Activated CD4-positive, alpha-beta T cell treated with anti-CD3 and anti-CD28 coated beads, Interleukin-10, Interleukin-2, amounts not matched to agents 100 ng/mL and 50 ng/mL, durations not matched to agents 16 hours and 8 hours (primary cell): ENCODE results near the gene SLC38A10.
"Not testable (repeated sequence)": the region's sequence is repeated elsewhere in the genome, so short reads cannot be mapped to it uniquely, and the experiment has no call there.

Experiments used
- DNase-seq: peaks from one replicate; pipeline ENCODE4 v3.0.0-alpha.2; 2020

Gene SLC38A10

GRCh38 chr17:81238815-81239713, 56.0 kb downstream of the SLC38A10 start, which contains the start of the genes NDUFAF8 and TEPSIN:
NDUFAF8 (plus strand) TSS chr17:81239318; CDS start chr17:81239364, 46 bp downstream.
TEPSIN (minus strand) TSS chr17:81239055; CDS start chr17:81239033, 22 bp downstream.
- peak; percentile 99 for DNase-seq

DNA sequence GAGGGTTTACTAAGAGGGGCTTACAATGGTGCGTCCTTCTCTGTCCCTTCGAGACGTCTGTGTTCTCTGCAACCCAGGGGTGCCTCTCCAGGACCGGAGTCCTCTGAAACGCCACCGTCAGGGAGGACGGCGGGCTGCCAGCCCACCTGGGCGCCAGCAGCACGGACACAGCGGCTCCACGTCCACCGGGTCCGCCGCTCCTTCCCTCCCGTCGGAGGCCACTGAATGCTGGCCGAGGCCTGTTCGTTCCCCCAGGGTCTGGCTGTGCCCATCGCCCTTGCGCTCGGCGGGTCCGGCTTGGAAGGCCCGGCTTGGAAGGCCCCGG, 56.7 kb downstream of the SLC38A10 start:
- DNase-seq = no peak

- DNase-seq = no peak
Measured at GRCh38 chr17:81237591-81238489, 57.3 kb downstream of the SLC38A10 start.

DNA sequence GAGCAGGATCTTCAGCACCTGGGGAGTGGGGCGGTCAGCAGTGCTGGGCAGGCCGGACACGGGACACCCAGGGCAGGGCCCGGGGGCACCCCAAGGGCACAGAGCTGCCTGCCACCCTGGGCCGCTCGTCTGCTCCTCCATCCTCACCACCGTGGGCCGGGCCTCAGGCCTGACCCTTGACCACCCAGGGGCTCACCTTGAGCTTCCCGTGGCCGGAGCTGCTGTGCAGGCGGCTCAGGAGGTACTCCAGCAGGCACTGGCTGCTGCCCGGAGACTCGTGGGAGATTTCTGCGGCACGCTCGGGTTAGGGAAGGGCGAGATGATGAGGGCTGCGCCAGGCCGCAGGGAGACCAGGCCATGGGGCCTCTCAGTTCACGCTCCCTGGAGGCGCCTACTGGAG, 58.3 kb downstream of the SLC38A10 start:
- no peak for DNase-seq

- DNase-seq = no peak
Measured at GRCh38 chr17:81235822-81236740, 59.0 kb downstream of the SLC38A10 start.

DNA sequence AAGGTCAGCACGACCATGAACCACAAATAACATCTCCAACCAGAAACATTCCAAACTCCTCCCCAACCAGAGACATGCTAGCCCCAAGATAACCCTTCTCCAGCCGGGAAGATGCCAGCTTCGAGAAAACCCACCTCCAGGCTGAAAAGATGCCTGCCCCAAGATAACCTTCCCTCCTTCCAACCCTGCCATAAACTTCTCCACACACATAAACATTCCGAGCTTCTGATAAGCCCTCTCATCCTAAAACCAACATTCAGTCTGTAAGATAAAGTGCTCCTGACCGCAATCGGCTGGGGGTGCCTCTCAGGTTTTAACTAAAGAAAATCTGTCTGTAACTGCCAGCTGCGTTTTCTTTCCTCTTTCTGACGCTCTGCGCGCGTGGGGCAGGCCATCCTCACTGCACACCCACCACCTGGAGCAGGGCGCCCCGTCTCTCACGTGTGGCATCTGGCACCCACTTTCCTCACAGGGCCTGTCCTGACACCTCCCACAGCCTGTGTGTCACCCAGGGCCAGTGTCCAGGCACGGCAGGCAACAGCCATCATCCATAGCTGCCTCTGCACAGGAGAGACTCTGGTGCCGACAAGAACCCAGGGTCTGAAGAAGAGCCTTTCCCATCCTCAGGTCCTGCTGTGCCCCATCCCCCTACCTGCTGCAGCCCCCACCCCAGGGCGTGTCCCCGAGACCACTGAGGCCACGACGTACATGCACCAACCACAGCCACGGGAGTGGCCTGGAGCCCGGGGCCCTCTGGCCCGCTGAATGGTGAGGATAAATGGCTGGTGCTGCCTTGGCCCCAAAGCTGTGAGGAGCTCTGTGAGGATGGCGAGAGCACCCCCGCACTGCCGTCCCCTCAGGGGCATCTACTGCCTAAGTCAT, 59.9 kb downstream of the SLC38A10 start:
- no peak for DNase-seq

GRCh38 chr17:81234506-81234855, 60.6 kb downstream of the SLC38A10 start:
- DNase-seq = no peak

GRCh38 chr17:81233811-81234505, 61.1 kb downstream of the SLC38A10 start:
- no peak for DNase-seq

- DNase-seq = no peak
Measured at GRCh38 chr17:81233316-81233715, 61.8 kb downstream of the SLC38A10 start.

- no peak for DNase-seq
Measured at GRCh38 chr17:81232616-81233241, 62.4 kb downstream of the SLC38A10 start.

GRCh38 chr17:81231766-81232581, 63.1 kb downstream of the SLC38A10 start:
- no peak for DNase-seq

GRCh38 chr17:81231121-81231645, 63.9 kb downstream of the SLC38A10 start:
- DNase-seq = no peak

DNA sequence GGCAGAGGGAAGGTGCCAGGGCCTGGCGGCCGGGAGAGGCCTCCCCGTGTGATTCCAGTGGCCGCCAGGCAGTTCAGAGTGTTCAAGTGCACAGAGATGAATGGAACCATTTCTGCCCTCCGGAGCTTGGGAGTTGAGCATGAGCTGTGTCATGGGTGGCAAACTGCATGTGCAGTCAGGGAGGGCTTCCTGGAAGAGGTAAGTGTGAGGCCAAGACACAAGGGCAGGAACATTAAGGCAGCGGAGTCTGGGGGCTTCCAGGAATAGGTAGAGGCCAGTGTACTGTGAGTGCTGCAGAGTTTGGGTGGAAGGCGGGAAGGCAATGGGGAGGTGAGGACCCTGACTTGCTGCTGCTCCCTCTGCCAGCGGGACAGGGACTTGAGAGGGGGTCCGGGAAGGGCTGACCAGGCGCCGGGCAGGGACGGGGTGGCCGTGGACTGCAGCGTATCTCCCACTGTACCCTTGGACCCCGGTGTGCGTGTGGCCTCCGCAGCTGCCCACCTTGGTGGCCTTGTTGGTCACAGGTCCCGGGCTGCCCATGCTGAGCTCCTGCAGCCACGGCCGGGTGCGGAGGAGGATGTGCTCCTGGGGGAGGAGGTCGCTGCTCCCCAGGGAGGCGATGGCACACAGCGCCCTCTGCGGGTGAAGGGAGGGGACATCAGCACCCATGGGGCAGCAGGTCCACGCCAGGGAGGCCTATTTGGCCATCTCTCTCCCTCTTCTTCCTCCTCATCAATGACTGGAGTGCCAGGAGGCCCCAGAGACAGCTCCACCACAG, 64.9 kb downstream of the SLC38A10 start:
- no peak for DNase-seq

- no peak for DNase-seq
Measured at GRCh38 chr17:81229666-81229920, 65.5 kb downstream of the SLC38A10 start.

GRCh38 chr17:81228834-81229665, 66.1 kb downstream of the SLC38A10 start:
- no peak for DNase-seq

DNA sequence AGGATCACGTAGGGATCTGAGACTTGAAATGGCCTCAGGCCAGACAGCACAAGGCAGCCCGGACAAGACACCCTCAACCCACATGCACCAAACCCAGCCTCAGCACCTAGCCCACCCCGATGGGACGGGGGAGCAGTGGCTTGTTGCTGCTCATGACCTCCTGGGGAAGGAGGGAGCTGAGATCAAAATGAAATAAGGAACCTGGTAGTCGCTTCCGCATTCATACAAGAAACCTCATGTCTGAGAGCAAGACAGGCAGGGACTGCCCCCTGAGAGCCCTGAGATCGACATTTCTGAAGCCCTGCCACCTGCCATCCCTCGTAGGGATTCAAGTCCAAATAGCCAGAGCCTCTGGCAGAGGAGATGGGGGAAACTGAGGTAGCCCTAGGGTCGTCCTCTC, 66.7 kb downstream of the SLC38A10 start:
- DNase-seq = no peak

GRCh38 chr17:81227630-81228029, 67.5 kb downstream of the SLC38A10 start:
- DNase-seq = not testable (repeated sequence)

DNA sequence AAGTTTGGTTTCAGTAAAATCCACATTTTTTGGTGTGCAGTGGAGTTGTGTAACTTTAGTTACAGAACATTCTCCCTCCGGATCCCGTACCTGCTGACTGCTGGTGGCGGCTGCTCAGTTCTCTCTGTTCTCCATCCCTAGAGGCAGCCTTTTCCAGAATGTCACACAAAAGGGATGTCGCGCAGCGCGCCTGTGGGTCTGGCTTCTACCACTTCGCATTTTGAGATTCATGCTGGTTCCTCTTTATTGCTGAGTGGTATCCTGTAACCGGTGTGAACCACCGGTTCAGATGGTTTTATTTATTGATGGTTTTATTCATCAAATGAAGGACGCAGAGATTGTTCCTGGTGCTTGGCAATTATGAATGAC, 71.4 kb downstream of the SLC38A10 start:
- DNase-seq = no peak
